GM12873 (cell line): ENCODE measurements around the gene CCL11.

Experiments
- TF ChIP-seq, protein P1 (sequence below): IDR thresholded peaks from 2 replicates; pipeline ENCODE4 v1.5.1; 2012; ENCODE audit warnings: low read depth, mild to moderate bottlenecking, moderate library complexity, low read length, control low read depth; ENCODE audit not compliant: insufficient read depth; ENCODE audit errors: missing control alignments

The CCL11 gene

GRCh38 chr17:34299956-34300577 is 14.5 kb downstream of the CCL11 start:
- TF ChIP-seq, protein P1, sequence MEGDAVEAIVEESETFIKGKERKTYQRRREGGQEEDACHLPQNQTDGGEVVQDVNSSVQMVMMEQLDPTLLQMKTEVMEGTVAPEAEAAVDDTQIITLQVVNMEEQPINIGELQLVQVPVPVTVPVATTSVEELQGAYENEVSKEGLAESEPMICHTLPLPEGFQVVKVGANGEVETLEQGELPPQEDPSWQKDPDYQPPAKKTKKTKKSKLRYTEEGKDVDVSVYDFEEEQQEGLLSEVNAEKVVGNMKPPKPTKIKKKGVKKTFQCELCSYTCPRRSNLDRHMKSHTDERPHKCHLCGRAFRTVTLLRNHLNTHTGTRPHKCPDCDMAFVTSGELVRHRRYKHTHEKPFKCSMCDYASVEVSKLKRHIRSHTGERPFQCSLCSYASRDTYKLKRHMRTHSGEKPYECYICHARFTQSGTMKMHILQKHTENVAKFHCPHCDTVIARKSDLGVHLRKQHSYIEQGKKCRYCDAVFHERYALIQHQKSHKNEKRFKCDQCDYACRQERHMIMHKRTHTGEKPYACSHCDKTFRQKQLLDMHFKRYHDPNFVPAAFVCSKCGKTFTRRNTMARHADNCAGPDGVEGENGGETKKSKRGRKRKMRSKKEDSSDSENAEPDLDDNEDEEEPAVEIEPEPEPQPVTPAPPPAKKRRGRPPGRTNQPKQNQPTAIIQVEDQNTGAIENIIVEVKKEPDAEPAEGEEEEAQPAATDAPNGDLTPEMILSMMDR = no peak

- TF ChIP-seq, protein P1 = no peak
Measured at GRCh38 chr17:34300652-34301370, 15.3 kb downstream of the CCL11 start.

DNA sequence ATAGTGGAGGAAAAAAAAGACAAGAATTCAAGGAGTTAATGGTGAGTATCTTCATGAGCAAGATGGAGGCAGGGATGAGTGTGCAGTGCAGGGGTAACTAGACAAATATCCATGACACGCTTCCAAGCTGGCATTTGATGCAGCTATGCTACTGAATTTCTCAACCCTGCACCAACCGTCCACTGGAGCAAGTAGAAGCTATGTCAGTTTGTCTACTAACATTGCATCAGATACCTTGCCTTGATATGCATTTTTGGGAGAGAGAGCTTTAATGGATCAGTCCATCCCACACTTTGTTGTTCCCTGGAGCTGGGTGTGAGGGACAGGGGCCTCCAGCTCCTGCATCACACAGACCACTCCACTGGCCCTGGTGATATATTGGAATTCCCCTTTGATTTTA is 16.4 kb downstream of the CCL11 start:
- TF ChIP-seq, protein P1 = no peak

DNA sequence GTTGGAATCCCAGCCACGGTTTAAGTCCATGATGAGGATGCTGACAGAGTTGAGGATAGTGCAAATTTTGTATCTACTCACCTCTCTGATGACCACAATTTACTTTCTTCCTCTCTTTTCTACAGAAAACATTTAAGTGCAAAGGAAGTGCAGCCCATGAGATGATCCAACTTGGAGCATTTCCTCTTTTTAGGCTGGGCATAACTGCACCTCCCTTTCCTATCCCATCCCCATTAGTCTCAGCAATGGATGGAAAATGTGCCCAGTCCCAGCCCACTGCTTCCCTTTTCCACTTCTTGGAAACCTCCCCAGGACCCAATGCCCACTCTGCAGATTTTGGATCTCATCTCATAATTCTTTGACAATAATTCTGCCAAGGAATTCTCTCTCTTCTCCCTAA is 17.1 kb downstream of the CCL11 start:
- TF ChIP-seq, protein P1 = no peak

- TF ChIP-seq, protein P1 = no peak
Measured at GRCh38 chr17:34303606-34304005, 18.1 kb downstream of the CCL11 start.

DNA sequence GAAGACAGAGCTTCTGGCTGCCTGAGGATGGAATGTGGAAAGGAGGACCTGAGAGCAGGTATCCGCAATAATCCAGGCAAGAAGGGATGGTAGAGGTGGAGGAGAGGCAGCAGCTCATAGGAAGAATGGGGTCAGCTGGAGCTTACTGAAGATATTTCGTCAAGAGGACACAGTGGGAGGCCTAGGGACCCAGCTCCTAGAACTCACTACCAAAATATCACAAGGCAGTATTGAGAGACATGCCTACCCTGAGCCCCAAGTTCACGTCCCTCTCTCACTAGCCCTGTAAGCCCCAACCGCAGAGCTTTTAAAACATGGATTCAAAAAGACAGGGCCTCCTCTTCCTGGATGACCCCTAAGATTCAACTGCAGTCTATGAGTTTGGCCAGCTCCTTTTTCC is 19.5 kb downstream of the CCL11 start:
- TF ChIP-seq, protein P1 = no peak

DNA sequence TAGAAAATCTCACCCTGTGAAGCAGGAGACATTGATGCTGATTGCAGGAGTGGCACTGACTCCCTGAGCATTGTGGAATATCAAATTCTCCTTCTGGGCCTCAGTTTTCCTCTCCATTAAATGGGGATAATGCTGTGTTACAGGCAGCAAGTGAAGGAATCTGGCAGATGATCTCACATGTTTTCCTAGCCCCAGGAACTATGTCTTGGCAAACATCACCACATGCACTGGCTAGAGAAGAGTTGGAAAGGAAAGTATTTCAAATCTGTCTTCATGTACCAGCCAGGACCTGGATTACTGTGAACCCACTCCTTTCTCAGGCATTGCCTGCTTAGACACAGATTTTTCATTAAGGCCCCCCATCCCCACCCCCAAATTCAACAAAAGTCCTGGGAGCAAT is 20.1 kb downstream of the CCL11 start:
- TF ChIP-seq, protein P1 = no peak
